ENCODE measurements around the gene MC3R. TPM values are rescaled to one million over a fixed set of nuclear protein-coding genes. Genes with fewer than 3 reads are reported as not detected.

Gene MC3R
- total RNA-seq, 2 experiments from 2014 or later = not detected

- ATAC-seq (no peak), DNase-seq (no peak)
- no peaks in the 10 kb centered on the region for H3K36me3 Mint-ChIP-seq (ENCODE audit: low read depth)
- POLR2A ChIA-PET = no interaction called here
- H3K4me3 Mint-ChIP-seq = no peak overlapping the region
- CTCF ChIA-PET = no interaction called here
- H3K27ac Mint-ChIP-seq = no peak overlapping the region
- H3K9me3 Mint-ChIP-seq (ENCODE audit: insufficient read depth) = no peaks in the 10 kb centered on the region
- H3K4me1 Mint-ChIP-seq (ENCODE audit: low read depth) = no peaks in the 10 kb centered on the region
- no peaks in the 10 kb centered on the region for H3K27me3 Mint-ChIP-seq (ENCODE audit: low read depth)
Measured at GRCh38 chr20:56259948-56260347, 11.4 kb downstream of the MC3R start.

GRCh38 chr20:56268536-56268935 is 20.0 kb downstream of the MC3R start:
- Mint-ChIP-seq H3K4me3 (no peak overlapping the region), H3K27me3 (ENCODE audit: low read depth) (no peaks in the 10 kb centered on the region), H3K4me1 (ENCODE audit: low read depth) (no peaks in the 10 kb centered on the region), H3K27ac (no peak overlapping the region), H3K9me3 (ENCODE audit: insufficient read depth) (no peaks in the 10 kb centered on the region), H3K36me3 (ENCODE audit: low read depth) (no peaks in the 10 kb centered on the region)
- ATAC-seq = no peak
- no peak for DNase-seq
- CTCF ChIA-PET = no interaction called here
- POLR2A ChIA-PET = no interaction called here

DNA sequence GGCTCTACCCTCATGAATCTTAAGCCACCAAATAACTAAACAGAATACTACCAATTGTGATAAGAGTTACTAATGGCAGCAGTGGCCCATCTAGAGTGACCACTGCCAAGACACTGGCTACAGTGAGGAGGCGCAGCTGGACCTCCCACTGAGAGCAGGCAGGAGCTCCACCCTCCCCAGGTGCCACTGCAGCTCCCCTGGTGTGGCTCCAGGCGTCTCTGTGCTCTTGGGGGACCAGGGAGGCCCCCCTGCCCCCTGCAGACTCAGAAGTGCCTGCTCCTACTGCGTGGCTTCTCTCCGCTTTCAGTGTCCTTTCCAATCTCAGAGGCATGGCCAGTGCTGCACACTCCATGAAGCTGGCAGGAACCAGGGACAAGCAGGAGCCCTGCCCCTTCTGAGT is 23.4 kb downstream of the MC3R start:
- H3K4me1 Mint-ChIP-seq (ENCODE audit: low read depth) = no peaks in the 10 kb centered on the region
- no peaks in the 10 kb centered on the region for H3K36me3 Mint-ChIP-seq (ENCODE audit: low read depth)
- no peaks in the 10 kb centered on the region for H3K27me3 Mint-ChIP-seq (ENCODE audit: low read depth)
- no peaks in the 10 kb centered on the region for H3K9me3 Mint-ChIP-seq (ENCODE audit: insufficient read depth)
- ATAC-seq (no peak), DNase-seq (no peak)
- no peak overlapping the region for H3K4me3 Mint-ChIP-seq
- no peak overlapping the region for H3K27ac Mint-ChIP-seq
- ChIA-PET POLR2A (no interaction called here), CTCF (no interaction called here)

- Mint-ChIP-seq H3K4me1 (ENCODE audit: low read depth) (no peaks in the 10 kb centered on the region), H3K27ac (no peak overlapping the region), H3K4me3 (no peak overlapping the region), H3K9me3 (ENCODE audit: insufficient read depth) (no peaks in the 10 kb centered on the region), H3K36me3 (ENCODE audit: low read depth) (no peaks in the 10 kb centered on the region), H3K27me3 (ENCODE audit: low read depth) (no peaks in the 10 kb centered on the region)
- POLR2A ChIA-PET = no interaction called here
- no peak for DNase-seq
- CTCF ChIA-PET = no interaction called here
- ATAC-seq = no peak
Measured at GRCh38 chr20:56273491-56273890, 25.0 kb downstream of the MC3R start.

- H3K27ac Mint-ChIP-seq = no peak overlapping the region
Measured at GRCh38 chr20:56274156-56274555, 25.6 kb downstream of the MC3R start.

DNA sequence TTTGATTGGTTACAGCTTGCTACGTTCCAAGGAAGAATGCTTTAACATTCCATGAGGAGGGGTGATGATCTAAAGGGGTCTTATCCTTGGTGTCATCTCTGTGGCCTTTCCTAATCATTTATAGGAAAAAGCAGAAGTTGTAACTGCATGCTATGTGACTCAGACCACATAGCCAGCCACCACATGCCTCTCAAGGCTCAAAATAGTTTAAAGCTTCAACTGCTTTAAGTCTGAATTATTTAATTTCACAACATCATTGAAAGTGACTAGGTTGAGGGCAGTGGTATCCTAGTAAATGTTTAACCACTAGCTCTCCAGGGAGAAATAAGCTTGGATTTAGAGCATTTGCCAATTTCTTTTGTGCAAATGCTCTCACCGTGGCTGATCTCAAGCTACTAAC is 29.7 kb downstream of the MC3R start:
- ChIA-PET CTCF (interaction anchor here (1.3 to 1.4 kb wide), 2 partner anchors 10 to 66 kb away, joined by 3 read pairs; no protein-coding TSS in a partner anchor), POLR2A (no interaction called here)
- Mint-ChIP-seq H3K4me1 (ENCODE audit: low read depth) (no peaks in the 10 kb centered on the region), H3K4me3 (no peak overlapping the region), H3K27ac (no peak overlapping the region), H3K27me3 (ENCODE audit: low read depth) (no peaks in the 10 kb centered on the region), H3K9me3 (ENCODE audit: insufficient read depth) (no peaks in the 10 kb centered on the region), H3K36me3 (ENCODE audit: low read depth) (no peaks in the 10 kb centered on the region)
- ATAC-seq (no peak), DNase-seq (no peak)

More at GRCh38 chr20:56274156-56274555, 25.6 kb downstream of the MC3R start:
- ATAC-seq (no peak), DNase-seq (no peak)
- no peaks in the 10 kb centered on the region for H3K36me3 Mint-ChIP-seq (ENCODE audit: low read depth)
- no peaks in the 10 kb centered on the region for H3K9me3 Mint-ChIP-seq (ENCODE audit: insufficient read depth)
- no peak overlapping the region for H3K4me3 Mint-ChIP-seq
- CTCF ChIA-PET = no interaction called here
- no peaks in the 10 kb centered on the region for H3K4me1 Mint-ChIP-seq (ENCODE audit: low read depth)
- H3K27me3 Mint-ChIP-seq (ENCODE audit: low read depth) = no peaks in the 10 kb centered on the region
- POLR2A ChIA-PET = no interaction called here

DNA sequence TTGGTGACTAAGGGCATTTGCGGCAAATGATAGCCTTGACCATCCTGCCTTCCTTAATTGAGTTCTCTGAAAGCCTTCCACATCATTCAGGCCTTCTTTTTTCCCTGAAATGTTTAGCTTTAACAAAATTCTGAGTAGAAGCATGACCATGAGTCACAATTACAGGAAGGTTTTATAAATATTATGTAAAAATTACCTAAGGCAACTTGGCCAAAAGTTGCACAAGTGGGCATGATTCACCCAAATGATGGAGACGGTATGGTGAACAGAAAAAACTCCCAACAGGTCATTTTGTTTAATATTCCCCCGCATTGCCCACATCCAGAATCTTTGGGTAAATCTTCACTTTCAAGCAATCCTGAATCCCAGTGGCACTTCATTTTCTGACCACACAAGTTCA is 37.0 kb downstream of the MC3R start:
- DNase-seq (no peak), ATAC-seq (no peak)
- H3K4me1 Mint-ChIP-seq (ENCODE audit: low read depth) = no peaks in the 10 kb centered on the region
- no peaks in the 10 kb centered on the region for H3K9me3 Mint-ChIP-seq (ENCODE audit: insufficient read depth)
- H3K36me3 Mint-ChIP-seq (ENCODE audit: low read depth) = no peaks in the 10 kb centered on the region
- POLR2A ChIA-PET = no interaction called here
- H3K4me3 Mint-ChIP-seq = no peak overlapping the region
- H3K27ac Mint-ChIP-seq = no peak overlapping the region
- CTCF ChIA-PET = no interaction called here
- no peaks in the 10 kb centered on the region for H3K27me3 Mint-ChIP-seq (ENCODE audit: low read depth)

DNA sequence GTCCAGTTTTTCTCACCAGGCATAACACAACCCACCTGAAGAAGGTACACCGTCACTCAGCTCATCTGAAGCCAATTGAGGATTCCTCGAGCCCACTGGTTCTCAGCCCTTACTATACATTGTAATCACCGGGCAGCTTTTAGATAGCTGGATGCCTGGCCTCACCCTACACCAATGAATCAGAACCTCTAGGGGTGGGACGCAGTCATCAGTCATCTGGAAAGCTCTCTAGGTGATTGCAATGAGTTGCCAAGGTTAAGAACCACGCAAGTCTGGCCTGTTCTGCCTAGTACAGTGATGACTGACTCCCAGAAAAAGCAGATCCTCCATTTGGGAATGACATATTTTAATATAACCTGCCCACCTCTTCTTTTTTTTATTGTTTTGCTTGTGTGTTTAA is 41.1 kb downstream of the MC3R start:
- Mint-ChIP-seq H3K4me3 (no peak overlapping the region), H3K27ac (no peak overlapping the region), H3K36me3 (ENCODE audit: low read depth) (no peaks in the 10 kb centered on the region), H3K9me3 (ENCODE audit: insufficient read depth) (no peaks in the 10 kb centered on the region), H3K4me1 (ENCODE audit: low read depth) (no peaks in the 10 kb centered on the region), H3K27me3 (ENCODE audit: low read depth) (no peaks in the 10 kb centered on the region)
- no peak for ATAC-seq
- ChIA-PET POLR2A (no interaction called here), CTCF (no interaction called here)
- no peak for DNase-seq

- ATAC-seq = no peak
- no peak overlapping the region for H3K27ac Mint-ChIP-seq
Measured at GRCh38 chr20:56299362-56299761, 50.8 kb downstream of the MC3R start.

More at GRCh38 chr20:56299362-56299761, 50.8 kb downstream of the MC3R start:
- H3K36me3 Mint-ChIP-seq (ENCODE audit: low read depth) = no peaks in the 10 kb centered on the region
- no peak overlapping the region for H3K4me3 Mint-ChIP-seq
- CTCF ChIA-PET = no interaction called here
- peaks cover 6% of the 10 kb centered on the region for H3K27me3 Mint-ChIP-seq (ENCODE audit: low read depth)
- no peaks in the 10 kb centered on the region for H3K9me3 Mint-ChIP-seq (ENCODE audit: insufficient read depth)
- DNase-seq = no peak
- POLR2A ChIA-PET = no interaction called here
- H3K4me1 Mint-ChIP-seq (ENCODE audit: low read depth) = no peaks in the 10 kb centered on the region

Other genes starting within 250 kb of the MC3R start
- gene CBLN4, start 243.2 kb upstream of the MC3R start, total RNA-seq = not detected
- 1 to 10 TPM; 5.2 to 5.4 TPM for gene FAM210B, start 110.2 kb downstream of the MC3R start, total RNA-seq
- 10 to 100 TPM; 92.7 to 94.2 TPM for gene AURKA, start 143.5 kb downstream of the MC3R start, total RNA-seq
- 10 to 100 TPM; 60.5 to 66.3 TPM for gene CSTF1, start 143.9 kb downstream of the MC3R start, total RNA-seq
- 10 to 100 TPM; 17.8 to 18.8 TPM for gene CASS4, start 163.5 kb downstream of the MC3R start, total RNA-seq
- gene RTF2, start 219.9 kb downstream of the MC3R start, total RNA-seq = 100 to 1,000 TPM; 118 to 125 TPM

All from activated CD8-positive, alpha-beta T cell treated with anti-CD3 and anti-CD28 coated beads, Interleukin-2, amount 10 ng/mL, durations not matched to agents 7 days and 5 days (primary cell).